Activated B cell treated with CpG ODN at 0.5 μM for 24 hours (primary cell): ENCODE measurements around the gene PRPF31. TPM values are rescaled to one million over a fixed set of nuclear protein-coding genes. Genes with fewer than 3 reads are reported as not detected.

Experiments
- ATAC-seq: fragments of 200-7000 bp; cut with Tn5 transposase; one replicate; pipeline ENCODE4 v1.10.0; 2021; ENCODE audit warnings: low read depth, mild to moderate bottlenecking, moderate library complexity
- CTCF ChIA-PET: fragments of 350-600 bp; sonication (Branson Sonifier 250); formaldehyde crosslinking; loops from one replicate; lab custom pipeline; 2021; ENCODE audit warnings: antibody characterized with exemption; lab: Charles Lee
- POLR2A ChIA-PET: fragments of 350-600 bp; sonication (Branson Sonifier 250); formaldehyde crosslinking; loops from one replicate; lab custom pipeline; 2021; ENCODE audit warnings: antibody characterized with exemption; lab: Charles Lee
- DNase-seq: peaks from one replicate; pipeline ENCODE4 v3.0.0; 2022
- H3K27ac Mint-ChIP-seq: one replicate; pipeline ENCODE4 v1.8.0; 2020; ENCODE audit warnings: mixed read lengths
- H3K27me3 Mint-ChIP-seq: one replicate; pipeline ENCODE4 v1.8.0; 2021; ENCODE audit warnings: mixed read lengths
- H3K36me3 Mint-ChIP-seq: one replicate; pipeline ENCODE4 v1.8.0; 2021; ENCODE audit warnings: low read depth, mixed read lengths
- H3K4me1 Mint-ChIP-seq: one replicate; pipeline ENCODE4 v1.8.0; 2021; ENCODE audit warnings: mixed read lengths
- H3K4me3 Mint-ChIP-seq: one replicate; pipeline ENCODE4 v1.8.0; 2020; ENCODE audit warnings: mild to moderate bottlenecking, mixed read lengths
- H3K9me3 Mint-ChIP-seq: one replicate; pipeline ENCODE4 v1.8.0; 2020; ENCODE audit warnings: mixed read lengths
- CTCF ChIP-seq: fragments of 200-600 bp; IDR thresholded peaks from one replicate; pipeline ENCODE4 v1.8.0; 2022; ENCODE audit warnings: antibody characterized with exemption, mild to moderate bottlenecking
- intact Hi-C: fragments of 100-400 bp; cut with micrococcal nuclease; formaldehyde crosslinking; loops from one replicate; pipeline ENCODE4 v1.15.1; 2024
- total RNA-seq: library from RNA; stranded (reverse); gene quantifications from 2 replicates; pipeline ENCODE4 v1.2.3, GENCODE V29; 2022

The PRPF31 gene
- total RNA-seq, 1 donor from 2014 or later = 78.9 TPM

GRCh38 chr19:54180691-54181091, 65.1 kb downstream of the PRPF31 start:
- DNase-seq (no peak), ATAC-seq (no peak)
- Mint-ChIP-seq H3K4me1 (no peaks in the 10 kb centered on the region), H3K9me3 (no peaks in the 10 kb centered on the region), H3K36me3 (peaks cover 16% of the 10 kb centered on the region), H3K27me3 (no peaks in the 10 kb centered on the region), H3K27ac (no peak overlapping the region), H3K4me3 (no peak overlapping the region)
- ChIA-PET POLR2A (no interaction called here), CTCF (no interaction called here)
- intact Hi-C loops = no loop called here
- no peak for TF ChIP-seq CTCF

Other genes with a start within 250 kb of the PRPF31 start
- gene MYADM, start 247.9 kb upstream of the PRPF31 start, total RNA-seq = 10.9 and 12.9 TPM in 2 replicates
- not detected in 2 replicates for gene PRKCG, start 233.6 kb upstream of the PRPF31 start, total RNA-seq
- gene CACNG7, start 206.5 kb upstream of the PRPF31 start, total RNA-seq = not detected in 2 replicates
- gene CACNG8, start 152.8 kb upstream of the PRPF31 start, total RNA-seq = not detected in 2 replicates
- gene CACNG6, start 124.1 kb upstream of the PRPF31 start, total RNA-seq = not detected in 2 replicates
- gene VSTM1, start 51.9 kb upstream of the PRPF31 start, total RNA-seq = not detected in 2 replicates
- gene TARM1, start 34.4 kb upstream of the PRPF31 start, total RNA-seq = not detected in 2 replicates
- 0.16 TPM in 1 of 2 replicates, not detected in the other for gene OSCAR, start 15.0 kb upstream of the PRPF31 start, total RNA-seq
- 94.7 and 96.1 TPM in 2 replicates for gene NDUFA3, start 12.9 kb upstream of the PRPF31 start, total RNA-seq
- gene TFPT, start 97 bp upstream of the PRPF31 start, total RNA-seq = 16.6 and 17.9 TPM in 2 replicates
- gene CNOT3, start 22.0 kb downstream of the PRPF31 start, total RNA-seq = 53.2 and 64.6 TPM in 2 replicates
- gene LENG1, start 44.0 kb downstream of the PRPF31 start, total RNA-seq = 8.3 and 8.4 TPM in 2 replicates
- gene TMC4, start 57.4 kb downstream of the PRPF31 start, total RNA-seq = not detected in 2 replicates
- gene MBOAT7, start 73.8 kb downstream of the PRPF31 start, total RNA-seq = 15.2 and 21.4 TPM in 2 replicates
- 15.0 and 19.4 TPM in 2 replicates for gene TSEN34, start 75.6 kb downstream of the PRPF31 start, total RNA-seq
- 1,946 and 2,185 TPM in 2 replicates for gene RPS9, start 85.1 kb downstream of the PRPF31 start, total RNA-seq
- gene LILRB3, start 107.3 kb downstream of the PRPF31 start, total RNA-seq = 0.37 and 1.1 TPM in 2 replicates
- gene LILRA6, start 127.0 kb downstream of the PRPF31 start, total RNA-seq = not detected in 2 replicates
- 0.24 and 0.38 TPM in 2 replicates for gene LILRB5, start 141.5 kb downstream of the PRPF31 start, total RNA-seq
- gene LILRB2, start 165.4 kb downstream of the PRPF31 start, total RNA-seq = 7.6 and 7.9 TPM in 2 replicates
- 1.3 and 1.9 TPM in 2 replicates for gene LILRA5, start 197.4 kb downstream of the PRPF31 start, total RNA-seq
- gene LILRA4, start 223.4 kb downstream of the PRPF31 start, total RNA-seq = 26.3 and 26.6 TPM in 2 replicates
- 30.5 and 31.0 TPM in 2 replicates for gene LAIR1, start 249.2 kb downstream of the PRPF31 start, total RNA-seq